HepG2 (cell line): ENCODE data around the gene MEGF6. TPM values are rescaled to one million over a fixed set of nuclear protein-coding genes. Genes with fewer than 3 reads are reported as not detected.

Source experiments
- ATAC-seq: fragments of 200-7000 bp; cut with Tn5 transposase; 3 replicates; pipeline ENCODE4 v1.9.1; 2020; ENCODE audit warnings: mild to moderate bottlenecking, moderate library complexity
- BruUV-seq: library from RNA; stranded (reverse); fragments of 400-500 nt; replicated peaks from 2 replicates; lab custom pipeline; 2021; lab: Mats Ljungman, UMichigan
- CTCF ChIA-PET: fragments of 300-600 bp; formaldehyde crosslinking; extraction: SDS; loops from one replicate; lab custom pipeline; 2021; ENCODE audit warnings: low total read pairs, inconsistent platforms, low intra/inter-chr PET ratio; lab: Yijun Ruan, JAX
- POLR2A ChIA-PET: fragments of 350-600 bp; sonication (Branson Sonifier 250); formaldehyde crosslinking; loops from one replicate; lab custom pipeline; 2020; ENCODE audit warnings: antibody characterized with exemption, inconsistent platforms; lab: Yijun Ruan, JAX
- DNase-seq: peaks from one replicate; pipeline ENCODE4 v3.0.0-alpha.2; 2015; ENCODE audit warnings: low spot score
- FAIRE-seq: peaks from 3 replicates; lab custom pipeline; 2011; peaks lifted over from hg19 to GRCh38; lab: Jason Lieb, UNC
- H2AFZ ChIP-seq: one replicate; pipeline ENCODE4 v1.6.1; 2011; ENCODE audit warnings: low read length, inconsistent platforms
- H3K27ac ChIP-seq: fragments of 300-600 bp; 3 replicates; pipeline ENCODE4 v1.8.0; 2011; ENCODE audit warnings: mixed run types, mild to moderate bottlenecking, mixed read lengths, low read length, inconsistent platforms; ENCODE audit not compliant: insufficient read depth; ENCODE audit errors: extremely low read length
- H3K27me3 ChIP-seq, 2 experiments: fragments of 200-600 bp in 1 of 2; 2 replicates in 1 of 2; 3 replicates in 1 of 2; pipeline versions ENCODE4 v1.6.0 to v1.8.0; 2011; ENCODE audit warnings: low read length in 2 of 2, mild to moderate bottlenecking in 2 of 2, moderate library complexity in 2 of 2, inconsistent platforms in 1 of 2; ENCODE audit not compliant: insufficient read depth in 2 of 2, control insufficient read depth in 1 of 2
- H3K36me3 ChIP-seq, 2 experiments: fragments of 200-600 bp in 1 of 2; replicated peaks in 1 of 2; 2 replicates in 1 of 2; 3 replicates in 1 of 2; pipeline versions ENCODE4 v1.5.1 to v1.8.0; 2011; ENCODE audit warnings: low read length in 2 of 2, inconsistent platforms in 1 of 2; ENCODE audit not compliant: insufficient read depth in 2 of 2, control insufficient read depth in 1 of 2
- H3K4me1 ChIP-seq: 2 replicates; pipeline ENCODE4 v1.5.1; 2012; ENCODE audit warnings: low read length, inconsistent platforms; ENCODE audit not compliant: insufficient read depth
- H3K4me2 ChIP-seq: 2 replicates; pipeline ENCODE4 v1.6.0; 2011; ENCODE audit warnings: low read depth, low read length, inconsistent platforms
- H3K4me3 ChIP-seq, 3 experiments: fragments of 200-600 bp in 1 of 3; sonication (generic), shearing (Covaris generic) in 1 of 3; replicated peaks in 1 of 3; 2 replicates each; pipeline ENCODE4 v1.5.1; 2011 to 2016; ENCODE audit warnings: low read length in 3 of 3, inconsistent platforms in 2 of 3, low read depth in 2 of 3, mild to moderate bottlenecking in 2 of 3, control low read depth in 1 of 3, mixed read lengths in 1 of 3; ENCODE audit not compliant: insufficient read depth in 1 of 3
- H3K79me2 ChIP-seq: one replicate; pipeline ENCODE4 v1.6.1; 2011; ENCODE audit warnings: low read length, inconsistent platforms; ENCODE audit not compliant: insufficient read depth
- H3K9ac ChIP-seq: 2 replicates; pipeline ENCODE4 v1.6.0; 2011; ENCODE audit warnings: mild to moderate bottlenecking, low read depth, low read length, inconsistent platforms; ENCODE audit not compliant: insufficient read depth
- H3K9me3 ChIP-seq: 2 replicates; pipeline ENCODE4 v1.5.1; 2012; ENCODE audit warnings: mild to moderate bottlenecking, low read length
- H4K20me1 ChIP-seq: 2 replicates; pipeline ENCODE4 v1.6.0; 2011; ENCODE audit warnings: inconsistent platforms, mild to moderate bottlenecking, low read length, moderate library complexity; ENCODE audit not compliant: insufficient read depth
- MAX ChIP-seq: IDR thresholded peaks from 2 replicates; pipeline ENCODE4 v1.6.1; 2012; ENCODE audit warnings: inconsistent platforms
- MXD1 ChIP-seq: sonication (generic); formaldehyde crosslinking; IDR thresholded peaks from 2 replicates; pipeline ENCODE4 v1.4.0; 2020; ENCODE audit warnings: mild to moderate bottlenecking, missing genetic modification reagents
- NR2F1 ChIP-seq, 2 experiments: fragments of 450-650 bp in 1 of 2; formaldehyde crosslinking in 1 of 2; IDR thresholded peaks; 2 replicates each; pipeline versions ENCODE4 v1.5.0 to v1.6.1; 2016 to 2020; ENCODE audit warnings: mild to moderate bottlenecking in 1 of 2, missing compliant biosample characterization in 1 of 2, missing genetic modification reagents in 1 of 2, moderate library complexity in 1 of 2
- ZFP36L2 ChIP-seq: sonication (generic); formaldehyde crosslinking; IDR thresholded peaks from 2 replicates; pipeline ENCODE4 v1.4.0; 2020; ENCODE audit warnings: missing genetic modification reagents
- ZFX ChIP-seq: sonication (generic); formaldehyde crosslinking; IDR thresholded peaks from 2 replicates; pipeline ENCODE4 v1.4.0; 2020; ENCODE audit warnings: mild to moderate bottlenecking, low read depth, missing genetic modification reagents, moderate library complexity
- ZIK1 ChIP-seq: sonication (generic); formaldehyde crosslinking; IDR thresholded peaks from 2 replicates; pipeline ENCODE4 v1.5.0; 2020; ENCODE audit warnings: mild to moderate bottlenecking, low read depth, missing genetic modification reagents, borderline replicate concordance
- ZNF367 ChIP-seq: sonication (generic); formaldehyde crosslinking; IDR thresholded peaks from 2 replicates; pipeline ENCODE4 v1.4.0; 2020; ENCODE audit warnings: missing genetic modification reagents, borderline replicate concordance
- ZNF407 ChIP-seq: sonication (generic); formaldehyde crosslinking; IDR thresholded peaks from one replicate; pipeline ENCODE4 v1.5.1; 2020; ENCODE audit warnings: mild to moderate bottlenecking, missing genetic modification reagents; ENCODE audit errors: not compliant biosample characterization
- ZNF605 ChIP-seq: sonication (generic); formaldehyde crosslinking; IDR thresholded peaks from 2 replicates; pipeline ENCODE4 v1.8.0; 2022; ENCODE audit warnings: mild to moderate bottlenecking, missing genetic modification reagents
- WGBS: methylation state at CpG from one replicate; pipeline ENCODE4 v1.1.6; 2017; ENCODE audit warnings: low lambda C conversion rate; 5-methylcytosine and 5-hydroxymethylcytosine counted together
- in situ Hi-C: cut with HindIII; loops from 2 replicates; pipeline ENCODE4 v1.10.0; 2017; ENCODE audit warnings: low pct_unique_long_range_greater_than_20kb; ENCODE audit not compliant: extremely low pct_ligation_motif_present
- intact Hi-C: fragments of 100-400 bp; cut with micrococcal nuclease; formaldehyde crosslinking; loops from one replicate; pipeline ENCODE4 v1.10.0; 2022; ENCODE audit not compliant: unreplicated experiment
- polyA plus RNA-seq, 8 experiments: library from polyadenylated mRNA; depleted of rRNA in 3 of 8; stranded (reverse) in 7 of 8; unstranded in 1 of 8; fragments of >200 nt; fragmentation: Illumina TruSeq in 4 of 8; extraction: Trizol in 4 of 8; gene quantifications; 2 replicates each; pipeline versions ENCODE4 v1.2.1 to v1.2.3, GENCODE V29; 2011 to 2016; ENCODE audit warnings: low read depth in 4 of 8, missing spikeins in 1 of 8, mixed read lengths in 1 of 8; ENCODE audit not compliant: insufficient read depth in 1 of 8
- total RNA-seq, 5 experiments: library from RNA; depleted of rRNA; stranded (reverse); fragments of >200 nt; fragmentation: Illumina TruSeq; extraction: Trizol; gene quantifications; 2 replicates each; pipeline ENCODE4 v1.2.3, GENCODE V29; 2016; ENCODE audit warnings: low read depth in 1 of 5
- TF ChIP-seq, protein P1 (sequence below): sonication (generic); formaldehyde crosslinking; IDR thresholded peaks from 2 replicates; pipeline ENCODE4 v1.4.0; 2020; ENCODE audit warnings: missing genetic modification reagents, mild to moderate bottlenecking, borderline replicate concordance

Gene MEGF6
- total and polyA plus RNA-seq, 2 of the 13 experiments (the other 11 are each of a cell fraction or from before 2014, with no cell fraction given): 1.9 TPM

- POLR2A ChIA-PET: interaction anchor here (0.9 kb wide), 1 partner anchor 166 kb away, joined by 5 read pairs; no protein-coding TSS in a partner anchor
- no peaks in the 10 kb centered on the region for H3K9me3 ChIP-seq
- ATAC-seq: peak; percentile 79
- no peaks in the 10 kb centered on the region for H3K36me3 ChIP-seq
- H3K27ac ChIP-seq: no peak overlapping the region
- no peaks in the 10 kb centered on the region for H3K79me2 ChIP-seq
- no TSS peak for BruUV-seq
- peaks cover 40% of the 10 kb centered on the region for H3K4me1 ChIP-seq
- H3K4me3 ChIP-seq: no peak overlapping the region
- no peaks in the 10 kb centered on the region for H4K20me1 ChIP-seq
- FAIRE-seq: peak; percentile 85
- H2AFZ ChIP-seq: no peak overlapping the region
- intact Hi-C loops (loop anchor here (1.0 to 5.0 kb wide), 3 partner anchors 32 to 127 kb away; no protein-coding TSS in a partner anchor), in situ Hi-C loops (no loop called here)
- H3K9ac ChIP-seq: no peak overlapping the region
- 13% methylated on average over 9 of the region's 21 CpGs for WGBS
- CTCF ChIA-PET: interaction anchor here (1.1 to 2.3 kb wide), 6 partner anchors 29 to 128 kb away, joined by 3 to 32 read pairs (median 8); no protein-coding TSS in a partner anchor
- H3K27me3 ChIP-seq: peaks cover 16 to 46% of the 10 kb centered on the region in 2 experiments
- H3K4me2 ChIP-seq: peak overlapping the region; percentile 30
- DNase-seq: peak; percentile 77
- TF ChIP-seq MAX (no peak), ZFX (CRISPR knock-in tag) (peak; percentile 16; the same call in 1 of the 2 replicates), NR2F1 (CRISPR knock-in tag; IDR thresholded peaks at IDR 0.05) (no peak), ZNF367 (CRISPR knock-in tag) (no peak), ZNF407 (CRISPR knock-in tag) (no peak), ZFP36L2 (no peak), ZNF605 (peak; percentile 67; the same call in 1 of the 2 replicates), ZIK1 (CRISPR knock-in tag) (no peak), MXD1 (no peak)
- TF ChIP-seq, protein P1, sequence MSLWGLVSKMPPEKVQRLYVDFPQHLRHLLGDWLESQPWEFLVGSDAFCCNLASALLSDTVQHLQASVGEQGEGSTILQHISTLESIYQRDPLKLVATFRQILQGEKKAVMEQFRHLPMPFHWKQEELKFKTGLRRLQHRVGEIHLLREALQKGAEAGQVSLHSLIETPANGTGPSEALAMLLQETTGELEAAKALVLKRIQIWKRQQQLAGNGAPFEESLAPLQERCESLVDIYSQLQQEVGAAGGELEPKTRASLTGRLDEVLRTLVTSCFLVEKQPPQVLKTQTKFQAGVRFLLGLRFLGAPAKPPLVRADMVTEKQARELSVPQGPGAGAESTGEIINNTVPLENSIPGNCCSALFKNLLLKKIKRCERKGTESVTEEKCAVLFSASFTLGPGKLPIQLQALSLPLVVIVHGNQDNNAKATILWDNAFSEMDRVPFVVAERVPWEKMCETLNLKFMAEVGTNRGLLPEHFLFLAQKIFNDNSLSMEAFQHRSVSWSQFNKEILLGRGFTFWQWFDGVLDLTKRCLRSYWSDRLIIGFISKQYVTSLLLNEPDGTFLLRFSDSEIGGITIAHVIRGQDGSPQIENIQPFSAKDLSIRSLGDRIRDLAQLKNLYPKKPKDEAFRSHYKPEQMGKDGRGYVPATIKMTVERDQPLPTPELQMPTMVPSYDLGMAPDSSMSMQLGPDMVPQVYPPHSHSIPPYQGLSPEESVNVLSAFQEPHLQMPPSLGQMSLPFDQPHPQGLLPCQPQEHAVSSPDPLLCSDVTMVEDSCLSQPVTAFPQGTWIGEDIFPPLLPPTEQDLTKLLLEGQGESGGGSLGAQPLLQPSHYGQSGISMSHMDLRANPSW: no peak
Measured at GRCh38 chr1:3618881-3619671, 7.8 kb upstream of the MEGF6 start.
